Astrocyte (in vitro differentiated cells and primary cell): ENCODE measurements around the gene MDN1.

Experiments used
- EZH2 ChIP-seq: IDR thresholded peaks from 2 replicates; pipeline ENCODE4 v1.6.1; 2012; ENCODE audit warnings: mild to moderate bottlenecking, low read length, inconsistent platforms; ENCODE audit not compliant: insufficient read depth
- TF ChIP-seq, protein P1 (sequence below): IDR thresholded peaks from 2 replicates; pipeline ENCODE4 v1.5.1; 2011; ENCODE audit warnings: low read depth, mild to moderate bottlenecking, inconsistent platforms, low read length, moderate library complexity; ENCODE audit not compliant: insufficient read depth

- TF ChIP-seq, protein P1, sequence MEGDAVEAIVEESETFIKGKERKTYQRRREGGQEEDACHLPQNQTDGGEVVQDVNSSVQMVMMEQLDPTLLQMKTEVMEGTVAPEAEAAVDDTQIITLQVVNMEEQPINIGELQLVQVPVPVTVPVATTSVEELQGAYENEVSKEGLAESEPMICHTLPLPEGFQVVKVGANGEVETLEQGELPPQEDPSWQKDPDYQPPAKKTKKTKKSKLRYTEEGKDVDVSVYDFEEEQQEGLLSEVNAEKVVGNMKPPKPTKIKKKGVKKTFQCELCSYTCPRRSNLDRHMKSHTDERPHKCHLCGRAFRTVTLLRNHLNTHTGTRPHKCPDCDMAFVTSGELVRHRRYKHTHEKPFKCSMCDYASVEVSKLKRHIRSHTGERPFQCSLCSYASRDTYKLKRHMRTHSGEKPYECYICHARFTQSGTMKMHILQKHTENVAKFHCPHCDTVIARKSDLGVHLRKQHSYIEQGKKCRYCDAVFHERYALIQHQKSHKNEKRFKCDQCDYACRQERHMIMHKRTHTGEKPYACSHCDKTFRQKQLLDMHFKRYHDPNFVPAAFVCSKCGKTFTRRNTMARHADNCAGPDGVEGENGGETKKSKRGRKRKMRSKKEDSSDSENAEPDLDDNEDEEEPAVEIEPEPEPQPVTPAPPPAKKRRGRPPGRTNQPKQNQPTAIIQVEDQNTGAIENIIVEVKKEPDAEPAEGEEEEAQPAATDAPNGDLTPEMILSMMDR, result no peak
- TF ChIP-seq EZH2, result no peak
Measured at GRCh38 chr6:89599727-89600126, 219.9 kb downstream of the MDN1 start.
